Fibroblast of lung (primary cell): ENCODE data around the gene KCTD3. TPM values are rescaled to one million over a fixed set of nuclear protein-coding genes. Genes with fewer than 3 reads are reported as not detected.

Experiments
- DNase-seq, 2 donors: peaks; one replicate each; pipeline versions ENCODE4 v3.0.0 to v3.0.0-alpha.2; 2010; ENCODE audit warnings: low read depth in 2 of 2
- H2AFZ ChIP-seq: 2 replicates; pipeline ENCODE4 v1.5.1; 2012; ENCODE audit warnings: low read length, control low read depth, inconsistent platforms
- H3K27ac ChIP-seq: 2 replicates; pipeline ENCODE4 v1.5.1; 2011; ENCODE audit warnings: low read length, control low read depth; ENCODE audit not compliant: insufficient read depth
- H3K27me3 ChIP-seq: 2 replicates; pipeline ENCODE4 v1.5.1; 2011; ENCODE audit warnings: mild to moderate bottlenecking, low read length; ENCODE audit not compliant: control insufficient read depth, insufficient read depth
- H3K36me3 ChIP-seq: 2 replicates; pipeline ENCODE4 v1.5.1; 2011; ENCODE audit warnings: low read length; ENCODE audit not compliant: control insufficient read depth, insufficient read depth
- H3K4me1 ChIP-seq: 2 replicates; pipeline ENCODE4 v1.5.1; 2011; ENCODE audit warnings: low read length; ENCODE audit not compliant: control insufficient read depth, insufficient read depth; ENCODE audit errors: extremely low read depth
- H3K4me2 ChIP-seq: 2 replicates; pipeline ENCODE4 v1.5.1; 2011; ENCODE audit warnings: low read length, control low read depth; ENCODE audit not compliant: insufficient read depth; ENCODE audit errors: extremely low read depth
- H3K4me3 ChIP-seq, 4 experiments: fragments of 200-600 bp in 1 of 4; sonication (generic) in 1 of 4; replicated peaks in 1 of 4; 2 replicates each; pipeline ENCODE4 v1.5.1; 2011 to 2016; ENCODE audit warnings: low read length in 4 of 4, low read depth in 3 of 4, mild to moderate bottlenecking in 3 of 4, control low read depth in 2 of 4, inconsistent platforms in 1 of 4, mixed read lengths in 1 of 4; ENCODE audit not compliant: insufficient read depth in 1 of 4; ENCODE audit errors: control extremely low read depth in 1 of 4
- H3K79me2 ChIP-seq: 2 replicates; pipeline ENCODE4 v1.5.1; 2012; ENCODE audit warnings: mild to moderate bottlenecking, low read length, inconsistent platforms; ENCODE audit not compliant: control insufficient read depth, insufficient read depth
- H3K9ac ChIP-seq: 2 replicates; pipeline ENCODE4 v1.5.1; 2011; ENCODE audit warnings: mild to moderate bottlenecking, low read length, control low read depth; ENCODE audit not compliant: insufficient read depth
- H3K9me3 ChIP-seq: 2 replicates; pipeline ENCODE4 v1.5.1; 2012; ENCODE audit warnings: low read depth, low read length; ENCODE audit not compliant: control insufficient read depth, insufficient read depth
- H4K20me1 ChIP-seq: 2 replicates; pipeline ENCODE4 v1.5.1; 2011; ENCODE audit warnings: low read length; ENCODE audit not compliant: control insufficient read depth, insufficient read depth; ENCODE audit errors: extremely low read depth
- EZH2 ChIP-seq: IDR thresholded peaks from 2 replicates; pipeline ENCODE4 v1.5.1; 2012; ENCODE audit warnings: low read length, control low read depth, mild to moderate bottlenecking; ENCODE audit errors: missing control alignments
- polyA plus RNA-seq, 2 donors: library from polyadenylated mRNA; depleted of rRNA in 1 of 2; stranded (reverse) in 1 of 2; unstranded in 1 of 2; fragments of >200 nt; gene quantifications; 2 replicates each; pipeline ENCODE4 v1.2.1, GENCODE V29; 2011 to 2012; ENCODE audit warnings: missing spikeins in 1 of 2
- total RNA-seq: library from RNA; depleted of rRNA; stranded (reverse); fragments of >200 nt; gene quantifications from 2 replicates; pipeline ENCODE4 v1.2.1, GENCODE V29; 2014
- TF ChIP-seq, protein P1 (sequence below), 2 donors: IDR thresholded peaks in 1 of 2; conservative IDR thresholded peaks in 1 of 2; 1 replicate in 1 of 2; 2 replicates in 1 of 2; pipeline ENCODE4 v1.5.1; 2011 to 2012; ENCODE audit warnings: low read length in 2 of 2, control low read depth in 1 of 2, inconsistent platforms in 1 of 2, low read depth in 1 of 2, mild to moderate bottlenecking in 1 of 2

Gene KCTD3
- total and polyA plus RNA-seq, 2 donors (not counting 1 experiment from before 2014, with no cell fraction given) = 65.5 to 76.0 TPM

DNA sequence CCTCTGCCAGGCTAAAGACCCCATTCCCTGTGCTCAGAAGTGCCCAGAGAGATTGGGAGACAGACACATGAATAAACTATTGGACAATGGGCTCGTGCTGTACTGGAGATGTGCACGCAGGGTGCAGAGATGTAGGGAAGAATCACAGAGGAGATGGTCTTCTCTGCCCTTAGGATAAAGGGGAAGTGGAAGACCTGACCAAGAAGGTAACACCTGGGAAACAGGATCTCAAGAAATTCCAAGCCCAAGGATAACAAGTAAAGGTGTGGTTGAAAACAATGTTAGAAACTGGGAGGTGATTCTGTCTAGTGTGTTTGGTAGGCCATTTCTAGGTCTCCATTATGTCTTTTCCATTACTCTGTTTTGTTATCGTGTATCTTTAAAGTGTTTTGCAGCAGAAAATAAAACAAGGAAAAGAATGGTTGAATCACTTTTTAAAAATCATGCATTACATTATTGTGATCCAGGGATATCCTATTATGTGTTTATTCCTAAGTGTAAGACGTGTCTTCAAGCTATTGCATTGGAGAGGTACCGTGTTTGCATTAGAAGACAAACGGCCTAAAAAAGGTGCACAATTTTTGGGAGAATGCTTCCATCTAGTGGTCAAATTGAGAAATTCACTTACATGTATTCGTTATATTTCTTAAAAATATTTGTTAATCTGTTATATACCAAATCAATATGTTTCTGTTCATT lies 40.8 kb upstream of the KCTD3 start:
- Histone ChIP-seq H3K4me2 (no peak overlapping the region), H3K4me1 (no peaks in the 10 kb centered on the region), H3K4me3 (no peak overlapping the region), H3K27me3 (no peaks in the 10 kb centered on the region), H3K79me2 (no peaks in the 10 kb centered on the region), H3K9ac (no peak overlapping the region), H4K20me1 (no peaks in the 10 kb centered on the region), H3K9me3 (no peaks in the 10 kb centered on the region), H3K27ac (no peak overlapping the region), H3K36me3 (no peaks in the 10 kb centered on the region), H2AFZ (no peak overlapping the region)
- DNase-seq = peak; percentile 40 to 75
- TF ChIP-seq, protein P1, sequence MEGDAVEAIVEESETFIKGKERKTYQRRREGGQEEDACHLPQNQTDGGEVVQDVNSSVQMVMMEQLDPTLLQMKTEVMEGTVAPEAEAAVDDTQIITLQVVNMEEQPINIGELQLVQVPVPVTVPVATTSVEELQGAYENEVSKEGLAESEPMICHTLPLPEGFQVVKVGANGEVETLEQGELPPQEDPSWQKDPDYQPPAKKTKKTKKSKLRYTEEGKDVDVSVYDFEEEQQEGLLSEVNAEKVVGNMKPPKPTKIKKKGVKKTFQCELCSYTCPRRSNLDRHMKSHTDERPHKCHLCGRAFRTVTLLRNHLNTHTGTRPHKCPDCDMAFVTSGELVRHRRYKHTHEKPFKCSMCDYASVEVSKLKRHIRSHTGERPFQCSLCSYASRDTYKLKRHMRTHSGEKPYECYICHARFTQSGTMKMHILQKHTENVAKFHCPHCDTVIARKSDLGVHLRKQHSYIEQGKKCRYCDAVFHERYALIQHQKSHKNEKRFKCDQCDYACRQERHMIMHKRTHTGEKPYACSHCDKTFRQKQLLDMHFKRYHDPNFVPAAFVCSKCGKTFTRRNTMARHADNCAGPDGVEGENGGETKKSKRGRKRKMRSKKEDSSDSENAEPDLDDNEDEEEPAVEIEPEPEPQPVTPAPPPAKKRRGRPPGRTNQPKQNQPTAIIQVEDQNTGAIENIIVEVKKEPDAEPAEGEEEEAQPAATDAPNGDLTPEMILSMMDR (conservative IDR thresholded peaks at IDR 0.05 in 1 of 2, IDR thresholded peaks at IDR 0.05 in 1 of 2; ENCODE audit: low read depth in 1 of 2, low read length in 2 of 2) = peak; percentile 46 to 50
- TF ChIP-seq EZH2 = no peak

DNA sequence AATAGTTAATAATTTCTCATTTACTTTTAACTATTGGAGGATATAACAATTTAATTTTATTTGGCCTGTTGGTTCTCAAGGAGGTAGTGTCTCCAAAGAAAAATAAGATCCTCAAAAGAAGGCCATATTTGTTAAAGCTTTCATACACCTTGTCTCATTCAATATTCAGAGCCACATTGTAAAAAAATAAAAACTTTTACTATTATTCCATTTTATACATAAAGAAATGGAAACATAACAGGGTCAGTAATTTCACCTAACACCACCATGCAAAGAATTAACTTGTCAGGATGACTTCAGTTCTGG lies 40.3 kb upstream of the KCTD3 start:
- no peak for TF ChIP-seq EZH2
- TF ChIP-seq, protein P1 (conservative IDR thresholded peaks at IDR 0.05 in 1 of 2, IDR thresholded peaks at IDR 0.05 in 1 of 2; ENCODE audit: low read depth in 1 of 2, low read length in 2 of 2) = no peak

DNA sequence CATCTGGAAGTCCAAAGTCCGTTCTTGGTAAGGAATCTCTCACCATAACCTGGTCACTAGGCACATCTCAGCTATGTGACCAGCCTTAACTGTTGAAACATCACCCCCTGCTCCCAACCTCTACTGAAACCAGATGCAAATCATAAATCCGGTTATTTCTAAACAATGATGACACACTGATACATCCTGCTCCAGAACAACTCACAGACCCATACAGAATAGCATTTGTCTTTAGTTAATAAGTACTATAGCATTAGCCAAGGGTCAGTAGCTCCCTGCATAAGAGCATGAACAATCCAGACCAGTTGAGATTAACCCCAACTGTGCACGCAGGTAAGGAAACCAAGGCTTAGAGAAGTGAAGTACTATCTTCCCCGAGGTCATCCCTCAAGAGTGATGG lies 38.0 kb upstream of the KCTD3 start:
- Histone ChIP-seq H3K79me2 (no peaks in the 10 kb centered on the region), H3K27me3 (no peaks in the 10 kb centered on the region), H3K27ac (no peak overlapping the region), H3K4me1 (no peaks in the 10 kb centered on the region), H3K36me3 (no peaks in the 10 kb centered on the region), H4K20me1 (no peaks in the 10 kb centered on the region), H3K4me3 (no peak overlapping the region), H3K9me3 (no peaks in the 10 kb centered on the region), H3K9ac (no peak overlapping the region), H2AFZ (no peak overlapping the region), H3K4me2 (no peak overlapping the region)
- no peak for TF ChIP-seq EZH2
- TF ChIP-seq, protein P1 (conservative IDR thresholded peaks at IDR 0.05 in 1 of 2, IDR thresholded peaks at IDR 0.05 in 1 of 2; ENCODE audit: low read depth in 1 of 2, low read length in 2 of 2) = no peak
- DNase-seq = no peak

More for the DNA sequence above, 40.3 kb upstream of the KCTD3 start:
- H3K36me3 ChIP-seq = no peaks in the 10 kb centered on the region
- H3K4me2 ChIP-seq = no peak overlapping the region
- H3K4me1 ChIP-seq = no peaks in the 10 kb centered on the region
- H2AFZ ChIP-seq = no peak overlapping the region
- no peaks in the 10 kb centered on the region for H4K20me1 ChIP-seq
- no peak overlapping the region for H3K9ac ChIP-seq
- H3K4me3 ChIP-seq = no peak overlapping the region
- H3K79me2 ChIP-seq = no peaks in the 10 kb centered on the region
- H3K27me3 ChIP-seq = no peaks in the 10 kb centered on the region
- no peaks in the 10 kb centered on the region for H3K9me3 ChIP-seq
- H3K27ac ChIP-seq = no peak overlapping the region
- no peak for DNase-seq
